B cell (primary cell): Measurements from ENCODE around the gene ACP6. TPM values are rescaled to one million over a fixed set of nuclear protein-coding genes. Genes with fewer than 3 reads are reported as not detected.

Experiments
- ATAC-seq: fragments of 200-7000 bp; cut with Tn5 transposase; one replicate; pipeline ENCODE4 v1.10.0; 2021; ENCODE audit warnings: low read depth, mild to moderate bottlenecking, moderate number of reproducible peaks, moderate library complexity
- CTCF ChIA-PET: fragments of 350-600 bp; sonication (Branson Sonifier 250); formaldehyde crosslinking; loops from one replicate; lab custom pipeline; 2021; ENCODE audit warnings: antibody characterized with exemption, inconsistent platforms; lab: Charles Lee
- POLR2A ChIA-PET: fragments of 350-600 bp; sonication (Branson Sonifier 250); formaldehyde crosslinking; loops from one replicate; lab custom pipeline; 2021; ENCODE audit warnings: antibody characterized with exemption; lab: Charles Lee
- DNase-seq: peaks from one replicate; pipeline ENCODE4 v3.0.0; 2013
- H2AFZ ChIP-seq: 2 replicates; pipeline ENCODE4 v1.6.1; 2012; ENCODE audit warnings: mild to moderate bottlenecking, low read depth, low read length; ENCODE audit not compliant: insufficient read depth, poor library complexity, severe bottlenecking
- H3K27ac ChIP-seq, 2 donors: 1 replicate in 1 of 2; 2 replicates in 1 of 2; pipeline ENCODE4 v1.5.1; 2012 to 2013; ENCODE audit warnings: low read length in 2 of 2, mild to moderate bottlenecking in 2 of 2, moderate library complexity in 1 of 2
- H3K27me3 ChIP-seq, 4 experiments: fragments of 200-600 bp in 1 of 4; sonication (generic) in 1 of 4; replicated peaks in 1 of 4; 1 replicate in 2 of 4; 2 replicates in 2 of 4; pipeline versions ENCODE4 v1.6.1 to v1.7.0; 2013 to 2016; ENCODE audit warnings: low read length in 3 of 4, mild to moderate bottlenecking in 2 of 4, mixed read lengths in 1 of 4, moderate library complexity in 1 of 4; ENCODE audit not compliant: insufficient read depth in 4 of 4, control insufficient read depth in 3 of 4; ENCODE audit errors: control extremely low read depth in 1 of 4
- H3K36me3 ChIP-seq, 2 experiments: replicated peaks in 1 of 2; 1 replicate in 1 of 2; 2 replicates in 1 of 2; pipeline versions ENCODE4 v1.6.1 to v1.7.1; 2013; ENCODE audit warnings: low read length in 1 of 2; ENCODE audit not compliant: insufficient read depth in 2 of 2, control insufficient read depth in 1 of 2; ENCODE audit errors: control extremely low read depth in 1 of 2, extremely low read depth in 1 of 2
- H3K4me1 ChIP-seq, 2 donors: fragments of 200-600 bp in 1 of 2; sonication (generic) in 1 of 2; 1 replicate in 1 of 2; 2 replicates in 1 of 2; pipeline versions ENCODE4 v1.5.1 to v1.6.1; 2013 to 2017; ENCODE audit warnings: low read length in 2 of 2; ENCODE audit not compliant: control insufficient read depth in 2 of 2, insufficient read depth in 2 of 2
- H3K4me2 ChIP-seq: replicated peaks from 2 replicates; pipeline ENCODE3; 2012; ENCODE audit warnings: mild to moderate bottlenecking, low read depth, low read length; ENCODE audit not compliant: poor library complexity, severe bottlenecking
- H3K4me3 ChIP-seq, 5 experiments: fragments of 200-600 bp in 1 of 5; sonication (generic) in 1 of 5; 1 replicate in 3 of 5; 2 replicates in 2 of 5; pipeline versions ENCODE4 v1.5.1 to v1.7.0; 2011 to 2016; ENCODE audit warnings: low read length in 4 of 5, mild to moderate bottlenecking in 4 of 5, low read depth in 2 of 5, control low read depth in 1 of 5, moderate library complexity in 1 of 5; ENCODE audit not compliant: insufficient read depth in 1 of 5; ENCODE audit errors: control extremely low read depth in 1 of 5, extremely low read depth in 1 of 5
- H3K79me2 ChIP-seq: fragments of 200-600 bp; sonication (generic); one replicate; pipeline ENCODE4 v1.6.0; 2016; ENCODE audit warnings: low read length; ENCODE audit not compliant: control insufficient read depth, insufficient read depth
- H3K9ac ChIP-seq: fragments of 200-600 bp; sonication (generic); 2 replicates; pipeline ENCODE4 v1.6.1; 2017; ENCODE audit warnings: mild to moderate bottlenecking, low read length, moderate library complexity
- H3K9me3 ChIP-seq, 3 donors: one replicate each; pipeline versions ENCODE4 v1.6.1 to v1.7.1; 2013; ENCODE audit warnings: low read length in 2 of 3; ENCODE audit not compliant: control insufficient read depth in 2 of 3, insufficient read depth in 1 of 3; ENCODE audit errors: control extremely low read depth in 1 of 3
- H4K20me1 ChIP-seq: 2 replicates; pipeline ENCODE4 v1.6.0; 2012; ENCODE audit warnings: mild to moderate bottlenecking, low read length; ENCODE audit not compliant: insufficient read depth, control insufficient read depth, poor library complexity, severe bottlenecking
- H3K27ac Mint-ChIP-seq: one replicate; pipeline ENCODE4 v1.8.0; 2021; ENCODE audit warnings: mixed read lengths
- H3K27me3 Mint-ChIP-seq: one replicate; pipeline ENCODE4 v1.8.0; 2021; ENCODE audit warnings: mixed read lengths
- H3K4me1 Mint-ChIP-seq: one replicate; pipeline ENCODE4 v1.8.0; 2021; ENCODE audit warnings: mixed read lengths
- H3K4me3 Mint-ChIP-seq: one replicate; pipeline ENCODE4 v1.8.0; 2021; ENCODE audit warnings: mixed read lengths
- H3K9me3 Mint-ChIP-seq: one replicate; pipeline ENCODE4 v1.8.0; 2022; ENCODE audit warnings: mixed read lengths; ENCODE audit not compliant: insufficient read depth
- EZH2 ChIP-seq: IDR thresholded peaks from 2 replicates; pipeline ENCODE4 v1.6.1; 2012; ENCODE audit warnings: borderline replicate concordance, low read depth, mild to moderate bottlenecking, moderate library complexity, low read length; ENCODE audit not compliant: insufficient read depth, poor library complexity, severe bottlenecking
- WGBS: methylation state at CpG from one replicate; pipeline ENCODE4 v1.1.5; 2013; ENCODE audit warnings: missing lambda C conversion rate; ENCODE audit not compliant: insufficient coverage; 5-methylcytosine and 5-hydroxymethylcytosine counted together
- intact Hi-C: fragments of 100-400 bp; cut with micrococcal nuclease; formaldehyde crosslinking; loops from one replicate; pipeline ENCODE4 v1.10.0; 2022
- polyA plus RNA-seq: library from polyadenylated mRNA; depleted of rRNA; stranded (reverse); fragments of >200 nt; gene quantifications from 2 replicates; pipeline ENCODE4 v1.2.3, GENCODE V29; 2012
- total RNA-seq, 2 donors: library from RNA; stranded (reverse); fragments of 120-200 nt in 1 of 2; gene quantifications; 1 replicate in 1 of 2; 2 replicates in 1 of 2; pipeline versions ENCODE4 v1.2.3 to v1.2.4, GENCODE V29; 2013 to 2022
- TF ChIP-seq, protein P1 (sequence below): fragments of 200-600 bp; IDR thresholded peaks from one replicate; pipeline ENCODE4 v1.8.0; 2022; ENCODE audit warnings: antibody characterized with exemption, mild to moderate bottlenecking

ACP6 gene
- total and polyA plus RNA-seq, 2 donors (not counting 1 experiment from before 2014, with no cell fraction given), result 5.0 to 15.7 TPM

DNA sequence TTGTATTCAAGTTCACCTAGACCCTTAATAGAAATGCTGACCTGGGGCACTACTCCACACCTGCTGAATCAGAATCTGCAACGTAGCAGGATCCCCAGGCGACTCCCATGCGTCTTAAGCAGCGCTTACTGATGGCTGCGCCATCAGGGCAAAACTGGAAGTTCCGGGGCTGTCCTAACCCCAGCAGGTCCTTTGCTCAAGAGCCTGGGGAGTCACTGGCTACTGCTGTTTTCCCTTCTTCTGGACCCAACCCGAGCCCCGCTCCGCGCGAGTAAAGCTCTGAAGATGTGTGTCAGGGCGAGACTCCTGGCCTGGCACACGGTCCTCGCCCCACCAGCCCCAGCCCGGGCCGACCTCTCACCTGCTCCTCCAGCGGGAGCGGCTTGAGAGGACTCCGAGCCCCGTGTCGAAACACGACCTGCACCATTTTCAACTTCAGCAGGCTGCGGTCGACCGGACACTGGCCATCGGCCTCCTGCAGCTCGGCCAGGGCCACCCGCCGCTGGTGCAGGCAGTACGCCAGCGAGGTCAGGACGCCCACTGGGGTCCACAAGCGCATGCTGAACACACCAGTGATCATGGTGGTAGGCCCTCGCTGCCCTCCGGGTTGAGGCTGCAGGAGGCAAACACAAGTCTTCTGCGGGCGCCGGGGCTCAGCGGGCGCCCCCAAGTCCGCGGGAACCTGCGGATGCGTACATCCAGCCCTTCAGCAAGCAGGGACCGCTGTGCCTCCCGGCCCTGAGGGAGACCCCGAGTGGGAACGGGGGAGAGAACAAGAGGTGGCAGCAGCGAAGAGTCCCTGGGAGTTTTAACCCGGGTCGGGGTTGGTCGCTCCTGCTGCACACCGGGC lies 630 bp downstream of the ACP6 start:
- H3K79me2 ChIP-seq, result peaks cover 5% of the 10 kb centered on the region
- peaks cover 15% of the 10 kb centered on the region for H3K27me3 Mint-ChIP-seq
- H3K9me3 Mint-ChIP-seq, result no peaks in the 10 kb centered on the region
- intact Hi-C loops, result loop anchor here (1.0 to 5.0 kb wide), 2 partner anchors 70 to 492 kb away; no protein-coding TSS in a partner anchor
- no peak for TF ChIP-seq EZH2
- TF ChIP-seq, protein P1, sequence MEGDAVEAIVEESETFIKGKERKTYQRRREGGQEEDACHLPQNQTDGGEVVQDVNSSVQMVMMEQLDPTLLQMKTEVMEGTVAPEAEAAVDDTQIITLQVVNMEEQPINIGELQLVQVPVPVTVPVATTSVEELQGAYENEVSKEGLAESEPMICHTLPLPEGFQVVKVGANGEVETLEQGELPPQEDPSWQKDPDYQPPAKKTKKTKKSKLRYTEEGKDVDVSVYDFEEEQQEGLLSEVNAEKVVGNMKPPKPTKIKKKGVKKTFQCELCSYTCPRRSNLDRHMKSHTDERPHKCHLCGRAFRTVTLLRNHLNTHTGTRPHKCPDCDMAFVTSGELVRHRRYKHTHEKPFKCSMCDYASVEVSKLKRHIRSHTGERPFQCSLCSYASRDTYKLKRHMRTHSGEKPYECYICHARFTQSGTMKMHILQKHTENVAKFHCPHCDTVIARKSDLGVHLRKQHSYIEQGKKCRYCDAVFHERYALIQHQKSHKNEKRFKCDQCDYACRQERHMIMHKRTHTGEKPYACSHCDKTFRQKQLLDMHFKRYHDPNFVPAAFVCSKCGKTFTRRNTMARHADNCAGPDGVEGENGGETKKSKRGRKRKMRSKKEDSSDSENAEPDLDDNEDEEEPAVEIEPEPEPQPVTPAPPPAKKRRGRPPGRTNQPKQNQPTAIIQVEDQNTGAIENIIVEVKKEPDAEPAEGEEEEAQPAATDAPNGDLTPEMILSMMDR, result no peak
- H2AFZ ChIP-seq, result peak overlapping the region; percentile 99
- under 1% methylated on average over 53 of the region's 53 CpGs for WGBS
- H3K4me2 ChIP-seq, result peak overlapping the region; percentile 99
- H3K27ac ChIP-seq, result peak overlapping the region in 1 of 2 donors; percentile 33
- H3K27ac Mint-ChIP-seq, result peak overlapping the region; percentile 79
- H3K27me3 ChIP-seq, result peaks cover 0 to 3% (median 0%) of the 10 kb centered on the region in 4 experiments
- CTCF ChIA-PET, result interaction anchor here (1.3 kb wide), 1 partner anchor 28 kb away, joined by 3 read pairs; no protein-coding TSS in a partner anchor
- no peaks in the 10 kb centered on the region for H4K20me1 ChIP-seq
- H3K4me3 Mint-ChIP-seq, result peak overlapping the region; percentile 97
- peak; percentile 55 for DNase-seq
- no peaks in the 10 kb centered on the region for H3K36me3 ChIP-seq
- peak overlapping the region; percentile 95 for H3K9ac ChIP-seq
- H3K4me1 Mint-ChIP-seq, result peaks cover 12% of the 10 kb centered on the region
- POLR2A ChIA-PET, result interaction anchor here (1.4 kb wide), 1 partner anchor 70 kb away, joined by 3 read pairs; no protein-coding TSS in a partner anchor
- H3K4me3 ChIP-seq, result peak overlapping the region; percentile 80 to 96 (median 85)
- peaks cover 6 to 10% of the 10 kb centered on the region in 2 donors for H3K4me1 ChIP-seq
- peaks cover 0 to 4% (median 0%) of the 10 kb centered on the region in 3 donors for H3K9me3 ChIP-seq
- peak; percentile 29 for ATAC-seq

DNA sequence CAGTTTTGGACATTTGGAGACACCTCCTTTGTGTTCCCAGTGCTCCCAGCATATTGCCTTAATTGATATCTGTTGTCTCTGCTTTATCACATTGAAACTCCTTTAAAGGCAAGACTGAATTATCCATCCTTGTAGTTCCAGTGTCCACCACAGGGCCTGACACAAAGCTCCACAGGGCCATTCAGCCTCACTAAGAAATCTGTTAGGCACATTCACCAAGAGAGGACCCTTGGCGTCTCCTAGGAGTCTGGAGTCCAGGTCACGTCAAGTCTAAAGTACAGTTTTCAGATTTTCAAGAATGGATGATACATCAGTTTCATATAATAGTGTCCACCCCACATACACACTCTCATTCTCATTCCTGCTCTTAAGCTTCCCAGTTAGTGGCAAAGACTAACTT lies 4.8 kb downstream of the ACP6 start:
- H3K9me3 ChIP-seq, result peaks cover 0 to 1% (median 0%) of the 10 kb centered on the region in 3 donors
- no peaks in the 10 kb centered on the region for H3K27me3 ChIP-seq
- intact Hi-C loops, result no loop called here
- no peaks in the 10 kb centered on the region for H3K36me3 ChIP-seq
- H3K4me2 ChIP-seq, result no peak overlapping the region
- H4K20me1 ChIP-seq, result no peaks in the 10 kb centered on the region
- DNase-seq, result no peak
- Mint-ChIP-seq H3K4me1 (peaks cover 11% of the 10 kb centered on the region), H3K27ac (no peak overlapping the region), H3K4me3 (no peak overlapping the region), H3K27me3 (no peaks in the 10 kb centered on the region), H3K9me3 (no peaks in the 10 kb centered on the region)
- ATAC-seq, result no peak
- no peak overlapping the region for H3K9ac ChIP-seq
- H3K27ac ChIP-seq, result no peak overlapping the region
- H2AFZ ChIP-seq, result no peak overlapping the region
- H3K4me1 ChIP-seq, result peaks cover 6% of the 10 kb centered on the region in 2 donors
- POLR2A ChIA-PET, result no interaction called here
- no CpG with 5 or more reads among the region's 2 CpGs for WGBS
- H3K79me2 ChIP-seq, result peaks cover 5% of the 10 kb centered on the region
- TF ChIP-seq EZH2, result no peak
- TF ChIP-seq, protein P1, result peak; percentile 26
- no peak overlapping the region for H3K4me3 ChIP-seq
- CTCF ChIA-PET, result interaction anchor here (0.9 to 1.0 kb wide), 2 partner anchors 24 to 36 kb away, joined by 3 to 4 read pairs; no protein-coding TSS in a partner anchor
